GM12892 (cell line): ENCODE measurements around the gene TRIM17.

Experiments
- DNase-seq: peaks from one replicate; pipeline ENCODE4 v3.0.0; 2011; ENCODE audit not compliant: insufficient read length
- FAIRE-seq: peaks from 2 replicates; lab custom pipeline; 2011; peaks lifted over from hg19 to GRCh38; lab: Jason Lieb, UNC
- POLR2A ChIP-seq: IDR thresholded peaks from 2 replicates; pipeline ENCODE4 v1.6.1; 2011; ENCODE audit warnings: low read depth, low read length, control low read depth
- POLR2AphosphoS5 ChIP-seq: IDR thresholded peaks from 2 replicates; pipeline ENCODE4 v1.6.1; 2011; ENCODE audit warnings: low read depth, low read length, control low read depth
- TAF1 ChIP-seq: IDR thresholded peaks from 2 replicates; pipeline ENCODE4 v1.6.1; 2011; ENCODE audit warnings: low read depth, mild to moderate bottlenecking, control low read depth, low read length, borderline replicate concordance

Gene TRIM17

DNA sequence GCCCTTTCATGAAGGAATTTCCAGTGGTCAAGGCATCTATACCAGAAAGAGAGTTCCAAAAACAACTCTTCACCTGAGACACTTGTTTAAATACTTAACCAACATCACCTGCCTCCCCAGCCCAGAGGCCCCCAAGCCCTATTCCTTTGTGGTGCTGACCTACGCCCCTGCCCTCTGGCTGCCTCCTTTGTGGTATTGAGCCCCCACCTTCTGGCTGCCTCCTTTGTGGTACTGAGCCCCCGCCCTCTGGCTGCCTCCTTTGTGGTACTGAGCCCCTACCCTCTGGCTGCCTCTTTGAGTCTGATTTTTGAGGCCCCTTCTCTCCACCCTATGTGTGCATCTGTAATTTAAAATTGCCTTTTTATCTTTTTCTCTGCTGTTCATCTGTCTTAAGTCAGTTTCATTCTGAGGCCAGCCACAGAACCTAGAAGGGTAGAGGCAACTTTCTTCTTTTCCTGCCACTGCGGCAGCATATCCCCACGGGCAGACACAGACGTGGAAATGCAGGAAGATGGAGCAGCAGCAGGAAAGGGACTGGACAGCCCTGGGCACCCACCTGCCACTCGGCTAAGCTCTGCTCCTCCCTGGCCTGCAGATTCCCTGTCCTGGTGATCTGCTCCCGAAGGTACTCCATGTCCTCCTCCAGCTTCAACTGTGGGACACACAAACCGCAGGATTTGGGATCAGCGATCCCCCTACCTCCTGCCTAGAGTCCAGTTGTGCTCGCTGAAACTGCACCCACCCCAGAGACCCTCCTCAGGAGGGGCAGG, 3.2 kb downstream of the TRIM17 start:
- FAIRE-seq: no peak
- TF ChIP-seq POLR2A (no peak), POLR2AphosphoS5 (no peak), TAF1 (no peak)
- DNase-seq: no peak

DNA sequence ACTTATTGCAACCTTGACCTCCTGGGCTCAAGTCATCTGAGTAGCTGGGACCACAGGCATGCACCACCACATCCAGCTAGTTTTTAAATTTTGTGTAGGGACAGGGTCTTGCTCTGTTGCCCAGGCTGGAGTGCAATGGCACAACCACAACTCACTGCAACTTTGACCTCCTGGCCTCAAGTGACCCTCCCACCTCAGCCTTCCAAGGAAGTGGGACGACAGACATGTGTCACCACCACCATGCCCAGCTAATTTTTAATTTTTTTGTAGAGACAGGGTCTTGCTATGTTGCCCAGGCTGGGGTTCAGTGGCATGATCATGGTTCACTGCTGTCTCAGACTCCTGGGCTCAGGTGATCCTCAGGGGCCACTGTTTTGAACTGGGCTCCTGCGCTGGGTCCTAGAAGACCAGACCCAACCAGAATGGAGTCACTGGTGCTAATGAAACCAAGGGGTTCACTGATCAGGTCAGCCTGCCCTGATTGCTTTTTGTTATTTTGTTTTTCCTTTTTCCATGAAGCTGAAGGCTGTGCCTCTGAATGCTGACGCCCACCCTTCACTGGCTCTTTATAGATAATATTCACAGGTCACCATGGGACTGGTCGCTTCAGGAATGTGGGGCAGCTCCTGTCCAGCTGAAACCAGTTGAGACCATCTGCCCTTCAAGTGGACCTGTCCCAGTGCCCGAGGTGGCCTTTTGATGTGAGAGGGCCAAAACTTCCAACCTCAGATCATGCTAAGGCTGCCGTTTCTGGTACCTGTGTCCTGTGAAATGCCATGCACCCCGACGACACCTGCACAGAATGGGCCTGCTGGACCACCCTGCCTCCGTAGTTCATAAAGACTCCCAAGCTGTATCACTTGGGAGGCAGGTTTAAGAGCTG, 4.9 kb downstream of the TRIM17 start:
- TF ChIP-seq POLR2A (no peak), POLR2AphosphoS5 (no peak), TAF1 (no peak)
- FAIRE-seq (no peak), DNase-seq (no peak)

DNA sequence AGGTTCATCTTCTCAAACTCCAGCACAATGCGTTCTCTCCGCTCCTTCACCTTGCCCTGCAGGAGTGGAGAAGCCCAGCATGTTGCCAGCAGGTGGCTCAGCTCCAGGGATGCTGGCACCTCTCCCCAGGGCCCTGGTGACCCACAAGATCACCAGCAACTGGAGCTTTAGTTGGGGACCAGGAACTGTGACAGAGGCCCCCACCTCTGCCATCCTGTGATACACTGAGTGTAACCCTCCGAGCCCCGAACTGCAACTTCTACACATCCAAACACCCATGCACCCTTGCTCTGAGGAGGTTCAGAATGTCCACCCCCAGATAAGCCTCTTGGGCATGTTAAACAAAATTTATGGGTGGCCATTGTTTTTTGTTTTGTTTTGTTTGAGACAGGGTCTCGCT, 5.5 kb downstream of the TRIM17 start:
- DNase-seq (no peak), FAIRE-seq (no peak)
- TF ChIP-seq POLR2A (no peak), POLR2AphosphoS5 (no peak), TAF1 (no peak)

DNA sequence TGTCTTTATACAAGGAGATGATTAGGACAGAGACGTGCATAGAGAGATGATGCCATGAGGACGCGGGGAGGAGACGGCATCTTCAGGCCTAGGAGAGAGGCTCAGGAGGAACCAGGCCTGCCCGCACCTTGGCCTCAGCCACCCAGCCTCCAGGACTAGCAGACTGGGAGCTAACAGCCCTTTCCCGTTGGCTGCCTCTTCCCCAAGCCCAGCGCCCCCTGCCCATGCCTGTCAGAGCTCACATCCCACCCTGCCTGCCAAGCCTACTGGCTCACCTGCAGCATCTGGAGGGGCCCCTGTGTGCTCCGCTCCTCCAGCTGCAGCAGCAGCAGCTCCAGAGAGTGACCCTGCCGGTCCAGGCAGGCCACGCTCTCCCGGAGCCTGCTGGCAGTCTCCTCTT, 6.0 kb downstream of the TRIM17 start:
- FAIRE-seq (no peak), DNase-seq (no peak)
- no peak for TF ChIP-seq POLR2A
- no peak for TF ChIP-seq TAF1
- TF ChIP-seq POLR2AphosphoS5: no peak

DNA sequence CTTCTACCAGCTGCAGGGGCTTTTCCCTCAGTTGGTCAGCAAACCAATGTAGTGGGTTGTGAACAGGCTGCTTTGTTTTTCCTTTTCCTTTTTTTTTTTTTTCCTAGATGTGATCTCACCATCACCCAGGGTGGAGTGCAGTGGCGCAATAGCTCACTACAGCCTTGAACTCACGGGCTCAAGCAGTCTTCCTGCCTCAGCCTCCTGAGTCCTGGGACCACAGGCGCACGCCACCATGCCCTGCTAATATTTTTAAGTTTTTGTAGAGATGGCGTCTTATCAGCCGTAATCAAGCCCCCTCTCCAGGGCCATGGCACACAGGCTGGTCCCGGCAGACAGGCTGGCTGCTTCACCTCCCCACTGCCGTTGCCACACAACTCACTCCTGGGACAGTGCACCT, 6.6 kb downstream of the TRIM17 start:
- FAIRE-seq (no peak), DNase-seq (no peak)
- TF ChIP-seq POLR2AphosphoS5 (no peak), TAF1 (no peak), POLR2A (no peak)

DNA sequence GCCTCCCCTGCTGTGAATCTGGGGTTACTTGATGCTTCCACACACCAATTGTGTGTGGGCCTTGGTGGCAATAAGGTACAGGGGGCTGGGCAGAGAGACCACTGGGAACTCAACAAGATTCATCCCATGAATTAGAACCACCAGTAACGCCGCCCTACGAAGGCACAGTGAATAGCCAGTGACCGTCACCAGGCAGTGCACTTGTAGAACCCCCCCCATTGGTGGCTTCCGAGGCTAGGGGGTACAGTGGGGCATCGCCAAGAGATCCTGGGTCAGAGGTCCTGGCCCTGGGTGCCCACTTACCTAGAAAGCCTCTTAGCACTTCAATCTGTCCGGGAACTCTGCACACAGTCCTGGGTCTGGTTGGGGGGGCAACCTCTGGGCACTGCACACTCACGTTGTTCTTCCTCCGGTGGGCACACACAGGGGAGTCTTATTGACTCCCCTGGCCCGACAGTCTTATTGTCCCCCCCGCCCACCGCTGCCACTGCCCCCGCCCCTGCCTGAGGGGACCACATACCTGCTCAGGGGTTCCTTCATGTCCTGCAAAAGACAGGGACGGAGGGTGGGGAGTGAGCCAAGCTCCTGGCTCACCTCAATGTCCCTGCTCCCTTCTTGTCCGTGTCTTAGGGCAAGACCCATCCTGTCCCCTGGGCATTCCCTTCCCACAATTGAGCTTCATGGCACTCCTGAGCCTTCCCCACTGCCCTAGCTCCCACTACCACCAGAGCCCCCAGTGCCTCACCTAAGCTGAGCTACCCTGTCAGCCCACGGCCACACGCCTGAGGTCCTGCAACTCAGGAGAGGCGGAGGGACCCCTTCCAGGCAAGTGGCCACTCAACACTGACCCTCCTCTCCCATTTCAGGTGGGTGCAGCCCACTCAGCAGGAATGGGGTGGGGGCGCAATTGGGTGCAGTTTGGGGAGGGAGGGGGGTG, 7.5 kb downstream of the TRIM17 start:
- TF ChIP-seq POLR2A (no peak), POLR2AphosphoS5 (no peak), TAF1 (no peak)
- DNase-seq: no peak
- no peak for FAIRE-seq

DNA sequence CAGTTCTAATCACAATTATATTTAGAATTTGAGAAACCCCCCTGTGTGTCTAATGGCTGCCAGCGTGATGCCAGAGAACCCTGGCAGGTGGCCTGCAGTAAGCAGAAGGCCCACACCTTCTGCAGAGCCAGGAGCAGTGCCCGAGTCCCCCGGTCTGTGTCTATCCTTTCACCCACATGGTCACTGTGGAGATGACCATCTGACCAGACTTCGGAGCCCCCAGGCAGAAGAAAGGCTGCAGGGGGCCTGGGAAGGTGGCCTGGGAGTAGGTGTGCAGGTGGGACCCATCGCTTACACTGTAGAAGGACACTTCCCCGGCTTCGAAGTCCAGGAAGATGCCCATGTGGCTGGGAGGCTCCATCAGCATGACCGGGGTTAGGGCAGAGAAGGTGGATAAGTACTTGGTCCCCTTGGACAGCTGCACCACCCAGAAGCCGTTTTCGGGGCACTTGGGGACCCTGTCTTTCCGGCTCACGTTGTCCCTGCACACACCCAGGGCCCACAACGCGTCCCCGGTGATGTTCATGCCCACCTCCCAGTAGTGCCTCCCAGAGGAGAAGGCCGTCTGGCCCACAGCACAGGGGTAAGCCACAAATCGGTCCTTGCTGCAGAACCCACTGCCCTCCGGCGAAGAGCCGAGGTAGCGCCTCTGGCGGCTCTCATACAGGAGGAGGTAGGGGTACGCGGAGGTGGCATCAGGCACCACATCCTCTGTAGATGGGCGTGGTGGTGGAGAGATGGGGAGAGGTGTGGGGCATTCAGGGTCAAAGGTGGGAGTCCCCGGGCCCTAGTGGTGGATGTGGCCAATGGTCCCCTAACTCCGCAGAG, 8.4 kb downstream of the TRIM17 start:
- TF ChIP-seq TAF1: no peak
- no peak for TF ChIP-seq POLR2A
- no peak for TF ChIP-seq POLR2AphosphoS5
- DNase-seq (no peak), FAIRE-seq (no peak)

DNA sequence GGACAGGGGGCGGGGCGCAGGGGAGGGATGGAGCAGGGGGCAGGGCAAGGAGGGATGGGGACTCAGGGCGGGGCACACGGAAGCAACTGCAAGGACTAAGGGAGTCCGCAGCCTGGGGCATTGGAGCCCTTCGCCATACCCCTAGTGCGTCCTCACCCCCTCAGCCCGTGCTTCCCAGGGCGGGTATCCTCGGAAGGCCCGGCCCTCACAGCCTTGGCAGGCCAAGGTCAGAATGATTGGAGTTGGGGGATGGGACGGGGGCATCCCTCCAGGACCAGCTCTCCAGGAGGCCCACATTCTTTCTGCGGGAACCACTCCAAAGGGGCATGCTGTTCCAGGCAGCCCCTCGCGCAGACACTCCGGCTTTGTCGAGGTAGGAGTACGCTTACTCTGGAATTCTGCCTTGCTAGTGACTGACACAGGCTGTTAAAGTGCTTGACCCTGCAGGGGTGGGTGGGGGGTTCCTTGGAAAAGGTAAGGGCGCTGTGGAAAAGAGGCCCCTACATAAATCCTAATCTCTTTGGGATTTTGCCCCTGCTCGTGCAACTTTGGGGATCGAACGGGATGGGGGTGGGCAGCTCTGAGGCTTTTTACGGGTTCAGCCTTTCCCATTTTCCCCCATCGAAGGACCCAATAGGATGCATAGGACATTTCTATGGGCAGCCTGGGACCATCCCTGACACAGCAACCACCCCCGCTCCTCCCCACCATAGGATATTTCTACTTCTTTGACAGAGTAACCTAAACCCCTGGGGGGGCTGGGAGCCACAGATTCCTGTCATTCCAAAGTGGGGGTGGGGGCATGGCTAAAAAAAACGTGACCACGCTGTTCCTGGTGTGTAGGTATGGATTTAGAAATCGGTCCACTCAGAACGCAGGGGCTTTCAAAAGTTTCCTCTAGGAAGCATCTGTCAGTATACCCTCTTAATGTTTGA, 9.3 kb downstream of the TRIM17 start:
- FAIRE-seq (no peak), DNase-seq (no peak)
- TF ChIP-seq POLR2AphosphoS5: no peak
- TF ChIP-seq TAF1: no peak
- TF ChIP-seq POLR2A: no peak

DNA sequence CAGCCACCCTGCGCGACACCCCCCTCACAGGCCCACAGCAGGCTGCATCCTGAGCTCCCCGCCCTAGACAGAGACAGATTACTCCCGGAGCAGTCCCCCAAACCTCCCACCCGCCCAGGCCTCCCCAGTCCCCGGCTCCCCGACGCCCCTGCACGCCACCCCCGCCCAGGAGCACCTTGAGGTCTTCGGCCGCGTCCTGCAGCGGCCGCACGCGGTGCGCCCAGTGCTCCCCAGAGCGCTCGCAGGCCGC, 10.8 kb downstream of the TRIM17 start:
- FAIRE-seq: no peak
- TF ChIP-seq POLR2AphosphoS5 (no peak), TAF1 (no peak), POLR2A (no peak)
- DNase-seq: no peak
